ENCODE results near the gene NHSL1.

NHSL1 gene

DNA sequence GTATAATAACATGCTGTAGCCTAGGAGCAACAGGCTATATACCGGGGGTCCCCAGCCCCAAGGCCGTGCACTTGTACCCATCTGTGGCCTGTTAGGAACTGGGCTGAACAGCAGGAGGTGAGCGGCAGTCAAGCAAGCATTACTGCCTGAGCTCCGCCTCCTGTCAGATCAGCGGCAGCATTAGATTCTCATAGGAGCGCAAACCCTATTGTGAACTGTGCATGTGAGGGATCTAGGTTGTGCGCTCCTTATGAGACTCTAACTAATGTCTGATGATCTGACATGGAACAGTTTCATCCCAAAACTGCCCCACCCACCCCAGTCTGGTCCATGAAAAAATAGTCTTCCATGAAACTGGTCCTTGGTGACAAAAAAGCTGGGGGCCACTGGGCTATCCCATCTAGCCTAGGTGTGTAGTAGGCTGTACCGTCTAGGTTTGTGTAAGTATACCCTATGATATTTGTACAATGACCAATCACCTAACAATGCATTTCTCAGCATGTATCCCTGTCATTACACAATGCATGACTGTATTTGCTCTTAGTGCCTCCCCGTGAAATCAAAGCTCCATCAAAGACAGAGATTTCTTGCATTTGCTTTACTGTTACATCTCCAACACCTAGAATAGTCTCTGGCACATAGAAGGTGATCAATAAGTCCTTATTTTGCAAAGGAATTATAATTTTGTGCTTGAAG, 30.8 kb downstream of the NHSL1 start:
- in situ Hi-C loops (cut with MboI; ENCODE audit: low sequenced_read_pairs), result no loop called here

GRCh38 chr6:138467901-138468300, 31.4 kb downstream of the NHSL1 start:
- in situ Hi-C loops (cut with MboI; ENCODE audit: low sequenced_read_pairs), result no loop called here

DNA sequence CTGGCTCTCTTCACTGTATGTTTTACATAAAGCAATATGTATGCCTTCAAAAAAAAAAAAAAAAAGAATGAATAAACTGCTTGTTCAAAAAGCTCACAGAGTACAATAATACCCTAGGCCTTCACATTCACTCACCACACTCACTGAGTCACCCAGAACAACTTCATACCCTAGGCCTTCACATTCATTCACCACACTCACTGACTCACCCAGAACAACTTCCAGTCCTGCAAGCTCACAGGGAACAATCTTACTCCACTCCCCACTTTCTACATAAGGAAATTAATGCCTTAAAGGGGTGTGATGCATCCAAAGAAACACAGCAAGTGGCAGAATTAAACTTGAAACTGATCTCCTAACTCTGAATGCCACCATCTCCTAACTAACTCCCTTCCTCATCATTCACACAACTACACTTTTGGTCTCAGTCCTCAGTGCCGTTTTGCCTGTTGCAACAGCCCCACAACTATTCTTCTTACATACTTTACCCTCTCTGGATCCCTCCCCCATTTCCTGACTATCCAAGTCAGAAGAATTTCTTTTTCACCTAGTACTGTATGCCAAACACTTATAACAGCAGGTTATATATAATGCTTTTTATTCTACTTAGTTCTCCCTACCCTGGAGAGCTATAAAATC, 34.2 kb downstream of the NHSL1 start:
- in situ Hi-C loops (cut with MboI; ENCODE audit: low sequenced_read_pairs), result no loop called here

DNA sequence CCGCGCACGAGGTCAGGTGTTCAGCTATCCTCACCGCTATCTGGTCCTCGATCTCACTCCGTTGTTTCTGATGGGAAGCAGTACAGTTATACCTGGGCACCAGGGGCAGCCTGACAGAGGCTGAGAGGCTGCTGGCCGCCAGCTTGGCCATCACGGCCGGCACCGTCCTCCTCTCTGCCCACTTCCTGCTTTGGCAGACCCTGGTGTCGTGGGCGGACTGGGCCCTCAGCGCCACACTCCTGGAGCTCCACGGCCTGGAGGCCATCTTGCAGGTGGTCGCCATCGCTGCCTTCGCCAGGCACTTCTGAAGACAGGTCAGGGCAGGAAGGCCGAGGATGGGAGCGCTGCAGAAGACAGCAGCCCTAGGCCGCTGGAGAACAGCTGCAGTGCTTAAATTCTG, 35.2 kb downstream of the NHSL1 start:
- in situ Hi-C loops (cut with MboI; ENCODE audit: low sequenced_read_pairs), result no loop called here

GRCh38 chr6:138461647-138462046, 37.6 kb downstream of the NHSL1 start:
- in situ Hi-C loops (cut with MboI; ENCODE audit: low sequenced_read_pairs), result no loop called here

GRCh38 chr6:138456401-138456790, 42.9 kb downstream of the NHSL1 start:
- in situ Hi-C loops (cut with MboI; ENCODE audit: low sequenced_read_pairs), result no loop called here

DNA sequence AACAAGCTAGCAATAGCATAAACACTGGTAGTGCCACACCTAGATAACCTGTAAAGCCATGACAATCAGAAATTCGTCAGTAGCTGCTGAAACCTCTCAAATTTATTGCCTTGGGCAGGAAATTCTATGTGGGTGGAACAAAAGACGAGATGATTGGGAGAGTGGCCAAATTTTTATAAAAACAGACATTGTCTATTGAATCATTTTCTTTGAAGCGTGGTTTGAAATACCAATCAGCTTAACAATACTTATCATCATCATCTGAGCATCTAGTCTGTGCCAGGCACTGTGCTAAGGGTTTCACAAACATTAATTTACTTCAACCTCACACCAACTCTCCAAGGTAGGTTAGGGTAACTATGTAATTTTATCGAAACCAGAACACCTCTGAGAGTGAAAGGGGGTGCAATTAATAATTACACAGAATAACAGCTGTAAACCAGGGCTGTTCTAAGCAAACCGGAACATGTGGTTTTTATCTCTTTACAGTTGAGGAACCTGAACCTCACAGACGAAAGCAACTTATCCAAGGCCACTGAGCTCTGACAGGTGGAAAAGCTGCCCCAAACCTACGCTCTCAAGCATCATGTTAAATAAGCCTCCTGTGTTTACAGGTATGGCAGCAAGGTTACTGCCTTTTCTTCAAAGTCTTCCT, 43.4 kb downstream of the NHSL1 start:
- in situ Hi-C loops (cut with MboI; ENCODE audit: low sequenced_read_pairs), result no loop called here

DNA sequence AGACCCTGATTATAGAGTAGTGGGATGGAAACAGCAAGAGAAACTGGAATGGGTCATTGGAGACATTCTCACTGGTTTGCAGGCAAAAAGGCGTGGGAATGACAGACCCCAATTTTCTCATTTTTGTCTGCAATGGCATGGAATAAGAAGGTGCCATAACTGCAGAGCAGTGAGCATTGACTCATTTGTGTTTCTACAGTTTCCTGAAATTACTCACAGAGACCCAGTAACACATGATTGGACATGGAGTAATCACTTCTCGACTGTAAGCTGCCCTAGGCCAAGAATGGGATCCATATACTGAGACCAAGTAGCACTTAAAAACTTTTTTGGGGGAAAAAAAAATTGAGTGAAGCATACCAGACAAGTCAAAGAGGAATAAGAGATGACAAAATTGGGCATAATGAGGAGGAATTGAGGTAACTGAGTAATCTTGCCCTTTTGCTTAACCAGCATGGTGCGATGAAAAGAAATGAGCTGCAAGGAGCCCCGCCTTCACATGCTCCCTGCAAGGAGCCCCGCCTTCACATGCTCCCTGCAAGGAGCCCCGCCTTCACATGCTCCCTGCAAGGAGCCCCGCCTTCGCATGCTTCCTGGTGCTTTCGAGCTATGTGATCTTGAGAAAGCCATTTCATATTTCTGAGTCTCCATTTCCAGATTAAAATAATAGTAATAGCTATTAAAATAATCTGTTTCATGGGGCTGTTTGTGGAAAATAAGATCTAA, 44.1 kb downstream of the NHSL1 start:
- in situ Hi-C loops (cut with MboI; ENCODE audit: low sequenced_read_pairs), result no loop called here

DNA sequence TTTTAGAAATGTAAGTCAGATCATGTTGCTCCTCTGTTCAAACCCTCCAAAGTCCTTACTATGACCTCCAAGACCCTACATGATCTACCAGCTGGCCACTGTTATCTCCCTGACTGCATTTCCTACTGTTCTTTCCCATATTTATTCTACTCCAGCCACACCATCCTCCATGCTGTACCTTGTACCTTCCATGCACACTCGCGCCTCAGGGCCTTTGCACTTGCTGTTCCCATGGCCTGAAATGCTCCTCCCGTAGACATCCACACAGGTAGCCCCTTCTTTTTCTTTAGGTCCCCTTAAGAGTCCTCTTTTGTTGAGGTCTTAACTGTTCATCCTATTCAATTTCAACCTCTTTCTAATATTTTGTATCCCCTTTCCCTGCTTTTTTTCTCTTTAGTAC, 48.3 kb downstream of the NHSL1 start:
- in situ Hi-C loops (cut with MboI; ENCODE audit: low sequenced_read_pairs), result no loop called here

- in situ Hi-C loops (cut with MboI; ENCODE audit: low sequenced_read_pairs), result no loop called here
These were observed 48.8 kb downstream of the NHSL1 start for GRCh38 chr6:138450445-138450844.

GRCh38 chr6:138446821-138447220, 52.5 kb downstream of the NHSL1 start:
- in situ Hi-C loops (cut with MboI; ENCODE audit: low sequenced_read_pairs), result loop anchor here (25.0 kb wide), 1 partner anchor 315 kb away; the partner anchor contains the start of gene CCDC28A

DNA sequence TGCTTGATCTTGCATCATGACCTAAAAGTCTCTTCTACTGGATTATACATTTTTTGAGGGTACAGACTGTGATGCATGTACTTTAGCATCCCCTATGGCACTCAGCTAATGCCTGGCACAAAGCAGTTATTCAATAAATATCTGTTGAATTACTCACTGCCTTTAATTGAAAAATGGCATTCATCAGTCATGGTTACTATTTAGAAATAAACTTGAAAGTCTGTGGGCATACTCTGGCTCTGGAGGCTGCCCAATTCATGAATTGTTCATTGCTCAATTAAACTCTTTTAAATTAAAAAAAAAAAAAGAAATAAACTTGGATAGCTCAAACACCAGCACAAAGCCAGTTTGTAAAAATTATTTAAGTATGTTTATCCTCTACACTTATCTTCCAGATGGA, 55.3 kb downstream of the NHSL1 start:
- in situ Hi-C loops (cut with MboI; ENCODE audit: low sequenced_read_pairs), result loop anchor here (25.0 kb wide), 1 partner anchor 318 kb away; the partner anchor contains the start of gene CCDC28A

DNA sequence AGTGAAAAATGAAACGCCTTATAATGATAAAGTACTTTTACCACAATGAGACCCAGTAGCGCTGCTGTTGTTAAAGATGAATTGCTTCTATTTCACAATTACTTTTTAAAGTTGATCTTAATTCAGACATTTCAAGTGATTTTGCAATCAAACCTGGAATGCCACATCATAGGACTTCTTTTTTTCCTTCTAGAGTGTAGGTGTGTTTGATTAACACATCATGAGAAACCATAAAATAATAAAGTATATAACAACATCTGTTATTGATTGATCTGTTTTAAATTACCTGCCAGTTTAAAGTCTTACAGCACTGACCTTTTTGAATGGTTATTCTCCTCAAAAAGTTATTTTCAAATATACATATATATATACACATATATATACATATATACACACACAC, 56.6 kb downstream of the NHSL1 start:
- in situ Hi-C loops (cut with MboI; ENCODE audit: low sequenced_read_pairs), result loop anchor here (25.0 kb wide), 1 partner anchor 320 kb away; the partner anchor contains the start of gene CCDC28A

DNA sequence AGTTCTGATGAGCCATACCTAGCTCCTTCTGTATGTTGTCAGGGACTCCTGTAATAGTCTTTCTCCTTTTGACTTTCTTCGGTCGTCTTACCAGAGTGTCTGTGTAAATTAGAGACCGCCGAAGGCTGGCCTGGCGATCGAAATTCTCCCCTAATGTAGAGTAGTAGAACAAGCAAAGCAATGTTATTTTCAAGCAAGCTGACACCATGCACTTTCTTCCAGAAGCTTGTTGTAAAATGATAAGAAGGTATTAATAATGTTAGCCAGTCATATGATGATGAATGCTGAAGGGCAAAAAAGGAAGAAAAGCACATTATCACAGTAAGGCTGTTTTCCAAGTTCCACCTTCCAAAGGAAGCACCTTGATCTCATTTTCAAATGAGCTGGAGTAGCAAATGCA, 57.3 kb downstream of the NHSL1 start:
- in situ Hi-C loops (cut with MboI; ENCODE audit: low sequenced_read_pairs), result loop anchor here (25.0 kb wide), 1 partner anchor 320 kb away; the partner anchor contains the start of gene CCDC28A

DNA sequence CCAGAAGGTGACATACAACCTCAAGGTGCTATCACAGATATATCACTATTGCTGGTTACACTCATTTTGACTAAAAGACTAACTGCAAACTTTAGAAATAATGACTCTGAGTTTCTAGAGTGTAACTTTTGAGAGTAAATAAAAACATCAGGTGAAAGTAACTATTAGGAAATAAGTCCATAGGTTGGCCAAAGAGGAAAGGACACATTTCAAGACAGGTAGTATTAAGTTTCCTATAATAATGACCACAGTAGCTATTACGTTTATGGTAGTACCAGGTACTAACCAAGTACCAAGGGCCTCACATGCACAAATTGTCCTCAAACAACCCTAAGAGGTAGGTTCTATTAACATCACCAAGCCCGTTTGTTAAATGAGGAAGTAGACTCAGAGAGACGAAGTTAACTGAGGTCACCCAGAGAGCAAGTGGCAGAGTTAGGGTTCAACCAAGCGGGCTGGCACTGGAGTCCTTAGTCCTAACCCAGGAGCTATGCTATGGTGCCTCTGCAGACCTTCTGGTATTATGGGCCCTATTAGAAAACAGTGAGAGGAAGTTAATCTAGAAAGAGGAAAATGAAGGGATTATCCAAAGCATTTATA, 58.4 kb downstream of the NHSL1 start:
- in situ Hi-C loops (cut with MboI; ENCODE audit: low sequenced_read_pairs), result loop anchor here (25.0 kb wide), 1 partner anchor 321 kb away; the partner anchor contains the start of gene CCDC28A

- in situ Hi-C loops (cut with MboI; ENCODE audit: low sequenced_read_pairs), result loop anchor here (25.0 kb wide), 1 partner anchor 322 kb away; the partner anchor contains the start of gene CCDC28A
These were observed 59.0 kb downstream of the NHSL1 start for GRCh38 chr6:138440296-138440695.

DNA sequence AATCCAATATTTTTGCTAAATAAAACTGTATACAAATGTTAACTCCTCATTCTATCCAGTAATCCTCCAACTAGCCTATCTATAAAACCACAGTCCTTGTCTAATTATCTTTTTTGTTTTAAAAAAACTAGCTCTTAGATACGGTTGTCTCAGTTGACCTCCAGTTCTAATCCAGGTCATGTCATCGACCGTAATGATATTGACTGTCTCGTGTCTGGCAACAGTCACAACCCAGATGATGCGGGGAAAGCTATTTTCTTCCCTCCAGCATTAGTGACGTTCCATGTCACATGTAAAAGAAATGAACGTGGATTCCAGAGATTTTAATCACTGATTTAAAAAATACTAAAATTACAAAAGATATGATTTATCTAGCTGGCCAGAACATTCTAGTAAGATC, 59.7 kb downstream of the NHSL1 start:
- in situ Hi-C loops (cut with MboI; ENCODE audit: low sequenced_read_pairs), result loop anchor here (25.0 kb wide), 1 partner anchor 323 kb away; the partner anchor contains the start of gene CCDC28A

- in situ Hi-C loops (cut with MboI; ENCODE audit: low sequenced_read_pairs), result loop anchor here (25.0 kb wide), 1 partner anchor 327 kb away; the partner anchor contains the start of gene CCDC28A
These were observed 64.4 kb downstream of the NHSL1 start for GRCh38 chr6:138434925-138435324.

- in situ Hi-C loops (cut with MboI; ENCODE audit: low sequenced_read_pairs), result loop anchor here (25.0 kb wide), 1 partner anchor 328 kb away; the partner anchor contains the start of gene CCDC28A
These were observed 65.2 kb downstream of the NHSL1 start for GRCh38 chr6:138434096-138434495.

- in situ Hi-C loops (cut with MboI; ENCODE audit: low sequenced_read_pairs), result loop anchor here (25.0 kb wide), 1 partner anchor 330 kb away; the partner anchor contains the start of gene CCDC28A
These were observed 67.3 kb downstream of the NHSL1 start for GRCh38 chr6:138432063-138432356.
